Measurements from ENCODE around the gene LHPP.
A peak's percentile ranks its signal among the peaks of the same experiment; 100 is the strongest.

DNA sequence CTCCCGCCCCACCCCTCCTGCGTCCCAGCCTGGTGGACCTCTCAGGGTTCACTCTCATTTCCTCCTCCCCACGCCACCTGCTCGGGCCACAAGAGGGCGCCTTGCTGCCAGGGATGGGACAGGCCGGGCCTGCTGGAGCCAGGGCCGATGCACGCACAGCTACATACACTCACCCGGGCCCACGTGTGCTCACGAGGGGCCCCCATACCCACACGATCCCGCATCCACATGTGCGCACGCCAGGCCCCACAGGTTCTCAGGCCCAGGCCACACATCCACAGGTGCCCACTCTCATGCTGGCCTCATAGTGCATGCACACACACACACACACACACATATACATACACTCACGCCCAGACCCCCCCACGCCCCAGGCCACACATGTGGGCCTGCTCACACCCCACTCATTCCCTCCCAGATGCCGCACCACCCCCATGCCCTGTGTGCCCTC is 68.6 kb downstream of the LHPP start:
- TF ChIP-seq, protein P1, sequence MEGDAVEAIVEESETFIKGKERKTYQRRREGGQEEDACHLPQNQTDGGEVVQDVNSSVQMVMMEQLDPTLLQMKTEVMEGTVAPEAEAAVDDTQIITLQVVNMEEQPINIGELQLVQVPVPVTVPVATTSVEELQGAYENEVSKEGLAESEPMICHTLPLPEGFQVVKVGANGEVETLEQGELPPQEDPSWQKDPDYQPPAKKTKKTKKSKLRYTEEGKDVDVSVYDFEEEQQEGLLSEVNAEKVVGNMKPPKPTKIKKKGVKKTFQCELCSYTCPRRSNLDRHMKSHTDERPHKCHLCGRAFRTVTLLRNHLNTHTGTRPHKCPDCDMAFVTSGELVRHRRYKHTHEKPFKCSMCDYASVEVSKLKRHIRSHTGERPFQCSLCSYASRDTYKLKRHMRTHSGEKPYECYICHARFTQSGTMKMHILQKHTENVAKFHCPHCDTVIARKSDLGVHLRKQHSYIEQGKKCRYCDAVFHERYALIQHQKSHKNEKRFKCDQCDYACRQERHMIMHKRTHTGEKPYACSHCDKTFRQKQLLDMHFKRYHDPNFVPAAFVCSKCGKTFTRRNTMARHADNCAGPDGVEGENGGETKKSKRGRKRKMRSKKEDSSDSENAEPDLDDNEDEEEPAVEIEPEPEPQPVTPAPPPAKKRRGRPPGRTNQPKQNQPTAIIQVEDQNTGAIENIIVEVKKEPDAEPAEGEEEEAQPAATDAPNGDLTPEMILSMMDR (IDR thresholded peaks at IDR 0.05), result peak; percentile 83 to 93 (median 87)
- TF ChIP-seq POLR2A (IDR thresholded peaks at IDR 0.05), result no peak
- TF ChIP-seq EP300 (IDR thresholded peaks at IDR 0.05; ENCODE audit: low read depth), result no peak
- no peak for TF ChIP-seq POLR2AphosphoS5 (IDR thresholded peaks at IDR 0.05)

Measured in transverse colon (tissue), 4 donors.